Tibial nerve (tissue), 4 donors: ENCODE results near the gene TBC1D22A.

Source experiments
- CTCF ChIP-seq, 5 experiments: fragments of 200-600 bp in 3 of 5; fragments of 450-650 bp in 2 of 5; sonication (generic) in 3 of 5; IDR thresholded peaks; one replicate each; pipeline ENCODE4 v1.5.1; 2016 to 2019; ENCODE audit warnings: antibody characterized with exemption in 5 of 5, mild to moderate bottlenecking in 3 of 5, moderate library complexity in 2 of 5
- EP300 ChIP-seq, 2 donors: sonication (generic); formaldehyde crosslinking; IDR thresholded peaks; one replicate each; pipeline ENCODE4 v1.6.1; 2017; ENCODE audit warnings: antibody characterized with exemption in 2 of 2, mild to moderate bottlenecking in 1 of 2
- POLR2A ChIP-seq, 2 donors: fragments of 450-650 bp; IDR thresholded peaks; one replicate each; pipeline ENCODE4 v1.6.1; 2017; ENCODE audit warnings: antibody characterized with exemption in 2 of 2, mild to moderate bottlenecking in 2 of 2, moderate library complexity in 2 of 2

GRCh38 chr22:46744581-46744980 lies 17.9 kb upstream of the TBC1D22A start:
- no peak for TF ChIP-seq POLR2A (IDR thresholded peaks at IDR 0.05)
- no peak for TF ChIP-seq CTCF (IDR thresholded peaks at IDR 0.05)
- no peak for TF ChIP-seq EP300 (IDR thresholded peaks at IDR 0.05)
